HuH-7 (cell line): ENCODE results near the gene SIL1.
"Not testable (repeated sequence)": the region's sequence is repeated elsewhere in the genome, so short reads cannot be mapped to it uniquely, and the experiment has no call there.

ENCODE experiments used
- DNase-seq: peaks from one replicate; pipeline ENCODE4 v3.0.0; 2011; ENCODE audit warnings: low spot score

Gene SIL1

DNA sequence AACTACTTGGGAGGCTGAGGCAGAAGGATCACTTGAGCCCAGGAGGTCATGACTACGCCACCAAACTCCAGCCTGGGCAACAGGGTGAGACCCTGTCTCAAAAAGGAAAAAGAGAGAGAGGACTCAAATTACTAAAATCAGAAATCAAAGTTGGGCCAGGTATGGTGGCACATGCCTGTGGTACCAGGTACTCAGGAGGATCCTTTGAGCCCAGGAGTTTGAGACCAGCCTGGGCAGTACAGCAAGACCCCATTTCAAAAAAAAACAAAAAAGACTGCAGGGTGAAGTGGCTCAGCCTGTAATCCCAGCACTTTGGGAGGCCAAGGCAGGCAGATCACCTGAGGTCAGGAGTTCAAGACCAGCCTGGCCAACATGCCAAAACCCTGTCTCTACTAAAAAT lies 23.8 kb downstream of the SIL1 start:
- not testable (repeated sequence) for DNase-seq

GRCh38 chr5:139171779-139172404 lies 26.3 kb downstream of the SIL1 start:
- no peak for DNase-seq

GRCh38 chr5:139167952-139168720 lies 30.0 kb downstream of the SIL1 start:
- no peak for DNase-seq

GRCh38 chr5:139167533-139167932 lies 30.6 kb downstream of the SIL1 start:
- no peak for DNase-seq

- DNase-seq, result no peak
Measured at GRCh38 chr5:139167063-139167462, 31.1 kb downstream of the SIL1 start.

- DNase-seq, result not testable (repeated sequence)
Measured at GRCh38 chr5:139164897-139165296, 33.3 kb downstream of the SIL1 start.

DNA sequence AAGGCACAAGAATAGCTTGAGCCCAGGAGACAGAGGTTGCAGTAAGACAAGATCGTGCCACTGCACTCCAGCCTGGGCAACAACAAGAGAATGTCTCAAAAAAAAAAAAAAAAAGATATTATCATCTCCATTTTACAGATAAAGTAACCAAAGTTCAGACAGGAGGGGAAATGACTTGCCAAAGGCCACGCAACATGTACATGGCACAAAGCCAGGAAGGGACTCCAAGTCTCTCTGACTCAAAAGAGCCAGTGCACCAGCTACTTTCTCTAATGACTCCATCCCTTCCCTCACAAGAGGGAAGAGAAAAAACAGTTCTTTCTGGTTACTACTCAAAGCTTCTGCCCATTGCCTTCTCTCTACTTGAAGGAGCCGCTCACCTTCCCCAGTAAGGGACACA lies 34.1 kb downstream of the SIL1 start:
- no peak for DNase-seq

GRCh38 chr5:139162448-139162847 lies 35.7 kb downstream of the SIL1 start:
- DNase-seq, result no peak

DNA sequence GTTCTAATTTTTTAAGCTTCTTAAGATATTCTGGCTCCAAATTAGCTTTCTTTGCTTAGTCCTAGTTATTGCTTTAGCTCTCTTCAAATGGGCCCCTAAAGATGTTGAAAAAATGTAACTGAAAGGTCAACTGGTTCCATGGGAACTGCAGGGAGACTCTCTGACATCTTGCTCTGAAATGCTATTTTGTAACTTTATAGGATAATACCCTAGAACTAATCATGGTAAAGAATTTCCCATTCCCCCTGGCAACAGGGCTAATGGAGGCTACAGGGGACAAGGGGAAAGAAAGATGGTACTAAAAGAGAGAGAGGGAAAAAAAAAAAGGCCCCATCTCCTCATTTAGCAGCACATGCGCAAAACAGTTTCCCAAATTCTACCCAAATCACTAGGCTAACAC lies 39.4 kb downstream of the SIL1 start:
- no peak for DNase-seq

- DNase-seq, result no peak
Measured at GRCh38 chr5:139157556-139157955, 40.6 kb downstream of the SIL1 start.

GRCh38 chr5:139156814-139157213 lies 41.4 kb downstream of the SIL1 start:
- no peak for DNase-seq

- DNase-seq, result no peak
Measured at GRCh38 chr5:139155333-139155732, 42.8 kb downstream of the SIL1 start.

- DNase-seq, result no peak
Measured at GRCh38 chr5:139151902-139152301, 46.3 kb downstream of the SIL1 start.

DNA sequence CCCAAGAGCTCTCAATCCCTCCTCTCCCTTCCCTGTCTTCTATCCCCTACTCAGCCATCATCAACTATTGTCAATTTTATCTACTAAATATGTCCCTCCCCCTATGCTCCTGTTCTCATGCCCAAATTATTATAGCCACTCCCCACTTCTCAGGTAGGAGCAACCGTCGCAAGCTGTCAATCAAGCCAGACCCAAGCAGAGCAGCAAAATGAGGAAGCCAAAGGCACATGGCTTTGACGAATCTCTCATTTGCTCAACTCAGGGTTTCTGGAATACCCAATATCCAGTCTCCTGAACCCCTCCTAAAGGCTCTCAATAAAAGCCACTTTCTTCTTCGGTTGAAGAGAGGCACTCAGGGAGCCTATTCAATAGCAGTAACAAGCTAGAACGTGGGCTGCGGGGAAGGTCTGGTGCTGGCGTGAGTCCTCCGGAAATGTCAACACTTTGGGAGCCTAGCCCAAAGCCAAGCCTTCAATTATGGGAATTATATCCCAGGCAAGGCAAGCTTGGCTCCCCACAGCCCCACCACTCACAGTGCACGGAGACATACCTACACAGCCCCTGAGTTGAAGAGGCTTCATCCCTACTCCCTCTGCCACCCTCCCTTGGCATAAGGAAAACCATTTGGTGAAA lies 47.7 kb downstream of the SIL1 start:
- DNase-seq, result no peak

DNA sequence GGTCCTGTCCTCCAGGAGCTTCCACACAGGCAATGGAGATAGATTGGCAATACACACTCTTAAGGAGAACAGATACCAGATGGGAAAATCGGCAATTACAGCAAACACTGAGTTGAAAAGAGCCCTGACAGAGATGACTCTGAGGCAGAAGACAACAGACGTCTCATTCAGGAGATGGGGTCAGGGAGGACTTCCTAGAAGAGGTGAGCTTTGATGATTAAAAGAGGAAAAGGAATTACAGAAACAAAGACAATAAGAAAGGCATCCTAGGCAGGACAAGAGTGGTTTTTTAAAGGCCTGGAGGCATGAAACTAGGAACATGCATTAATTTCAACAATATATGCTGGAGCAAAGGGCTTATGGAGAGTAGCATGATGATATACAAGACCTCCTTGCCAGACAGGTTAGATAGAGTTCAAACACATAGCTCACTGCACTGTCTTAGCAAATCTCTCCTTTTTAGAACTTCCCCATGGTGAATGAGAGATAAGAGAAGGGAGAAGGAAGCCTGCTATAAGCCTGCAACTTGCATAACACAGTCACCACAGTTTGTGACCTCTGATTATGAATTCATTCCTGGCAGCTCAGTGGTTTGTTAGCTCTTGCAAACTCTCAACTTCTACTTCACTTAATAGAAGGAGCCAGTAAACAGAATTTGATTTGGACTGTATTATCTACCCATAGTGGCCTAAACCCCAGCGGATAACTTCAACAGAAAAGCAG lies 48.5 kb downstream of the SIL1 start:
- no peak for DNase-seq

- no peak for DNase-seq
Measured at GRCh38 chr5:139148986-139149385, 49.2 kb downstream of the SIL1 start.

- DNase-seq, result no peak
Measured at GRCh38 chr5:139148306-139148705, 49.9 kb downstream of the SIL1 start.

- DNase-seq, result no peak
Measured at GRCh38 chr5:139147483-139148087, 50.6 kb downstream of the SIL1 start.

DNA sequence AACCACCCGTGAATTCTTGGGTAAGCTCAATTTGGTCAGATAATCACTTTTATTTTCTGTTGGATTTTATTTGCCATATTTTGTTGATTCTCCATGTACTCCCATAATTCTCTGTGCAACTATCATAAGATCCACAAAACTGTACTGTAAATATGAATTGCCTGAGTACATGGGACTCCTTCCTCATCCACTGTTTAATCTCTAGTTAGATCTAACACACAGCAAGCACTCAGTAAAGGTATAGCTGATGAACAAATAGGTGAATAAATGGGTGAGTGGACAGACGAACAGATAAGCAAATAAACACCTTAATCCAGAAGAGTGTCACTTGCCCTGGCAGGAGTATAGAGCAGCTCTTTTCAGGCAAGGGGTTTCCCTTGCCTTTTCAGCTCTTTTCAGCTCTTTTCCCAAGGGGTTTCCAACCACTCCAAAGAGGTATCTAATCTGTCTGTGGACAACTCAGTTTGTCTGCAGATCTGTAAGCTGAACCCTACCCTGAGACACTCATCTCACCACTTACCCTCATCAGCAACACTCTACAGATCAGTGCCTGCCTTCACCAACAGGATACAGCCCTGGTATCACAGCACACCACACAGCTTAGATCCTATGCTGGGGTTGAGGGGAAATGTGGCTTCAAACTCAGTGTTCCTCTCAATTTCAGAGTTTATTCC lies 51.2 kb downstream of the SIL1 start:
- DNase-seq, result no peak

DNA sequence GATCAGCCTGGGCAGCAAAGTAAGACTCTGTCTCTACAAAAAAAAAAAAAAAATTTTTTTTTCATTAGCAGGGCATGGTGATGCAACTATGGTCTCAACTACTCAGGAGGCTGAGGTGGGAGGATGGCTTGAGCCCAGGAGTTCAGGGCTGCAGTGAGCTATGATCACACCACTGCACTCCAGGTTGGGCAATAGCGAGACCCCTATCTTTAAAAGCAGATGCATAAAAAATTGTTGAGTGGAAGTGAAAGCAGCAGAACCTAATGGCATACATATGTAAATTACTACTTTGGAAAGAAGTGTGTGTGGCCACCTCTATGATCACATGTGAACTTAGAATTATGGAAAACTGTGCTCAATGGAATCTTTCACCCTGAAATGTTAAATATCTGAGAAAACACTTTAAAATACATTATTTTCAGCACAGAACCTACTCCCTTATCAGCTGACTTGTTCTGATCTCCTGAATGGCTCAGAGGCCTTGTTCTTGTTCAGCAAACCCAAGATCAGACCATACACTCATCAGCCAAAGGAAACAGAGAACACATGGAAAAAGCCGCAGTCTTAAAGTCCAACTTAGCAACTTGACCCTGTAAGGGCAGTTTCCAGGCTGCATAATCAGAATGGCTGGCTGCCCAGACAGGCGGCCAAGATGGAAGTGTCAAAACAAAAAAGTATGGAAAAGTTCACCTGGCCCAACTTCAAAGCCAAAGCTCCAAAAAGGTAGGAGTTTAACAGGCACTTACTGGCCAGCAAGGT lies 56.5 kb downstream of the SIL1 start:
- no peak for DNase-seq

GRCh38 chr5:139140591-139141071 lies 57.5 kb downstream of the SIL1 start:
- DNase-seq, result no peak
